ENCODE measurements around the gene SLC7A5.
A peak's percentile ranks its signal among the peaks of the same experiment; 100 is the strongest.
"Not testable (repeated sequence)": the region's sequence is repeated elsewhere in the genome, so short reads cannot be mapped to it uniquely, and the experiment has no call there.

SLC7A5 gene

GRCh38 chr16:87827588-87827915 lies 41.8 kb downstream of the SLC7A5 start:
- H3K9ac ChIP-seq (ENCODE audit: low read depth, low read length); H3K4me3 ChIP-seq (ENCODE audit: low read length); H3K9me3 ChIP-seq (ENCODE audit: insufficient read depth, low read depth, low read length); H3K27me3 ChIP-seq (ENCODE audit: insufficient read depth, low read length); H3K27ac ChIP-seq (ENCODE audit: low read depth, low read length): not testable (repeated sequence)
- Histone ChIP-seq H3K4me1 (ENCODE audit: insufficient read depth, low read length) (peaks cover 24% of the 10 kb centered on the region), H3K36me3 (ENCODE audit: insufficient read depth, low read length) (peaks cover 28% of the 10 kb centered on the region)
- 83% methylated on average over 7 of the region's 7 CpGs for WGBS

GRCh38 chr16:87826798-87827587 lies 42.3 kb downstream of the SLC7A5 start:
- H3K36me3 ChIP-seq (ENCODE audit: insufficient read depth, low read length), result peaks cover 24% of the 10 kb centered on the region
- no peak overlapping the region for H3K4me3 ChIP-seq (ENCODE audit: low read length)
- no peaks in the 10 kb centered on the region for H3K27me3 ChIP-seq (ENCODE audit: insufficient read depth, low read length)
- H3K4me1 ChIP-seq (ENCODE audit: insufficient read depth, low read length), result peaks cover 30% of the 10 kb centered on the region
- H3K9me3 ChIP-seq (ENCODE audit: insufficient read depth, low read depth, low read length), result no peaks in the 10 kb centered on the region
- H3K9ac ChIP-seq (ENCODE audit: low read depth, low read length), result no peak overlapping the region
- no peak overlapping the region for H3K27ac ChIP-seq (ENCODE audit: low read depth, low read length)
- WGBS, result 89% methylated on average over 28 of the region's 28 CpGs

- not testable (repeated sequence) for H3K4me3 ChIP-seq (ENCODE audit: low read length); H3K9me3 ChIP-seq (ENCODE audit: insufficient read depth, low read depth, low read length); H3K27me3 ChIP-seq (ENCODE audit: insufficient read depth, low read length); H3K9ac ChIP-seq (ENCODE audit: low read depth, low read length); H3K27ac ChIP-seq (ENCODE audit: low read depth, low read length)
- peaks cover 18% of the 10 kb centered on the region for H3K36me3 ChIP-seq (ENCODE audit: insufficient read depth, low read length)
- H3K4me1 ChIP-seq (ENCODE audit: insufficient read depth, low read length), result peaks cover 30% of the 10 kb centered on the region
- WGBS, result 80% methylated on average over 4 of the region's 4 CpGs
Observed at GRCh38 chr16:87826407-87826797, 42.9 kb downstream of the SLC7A5 start.

- WGBS, result 73% methylated on average over 5 of the region's 5 CpGs
- not testable (repeated sequence) for H3K9me3 ChIP-seq (ENCODE audit: insufficient read depth, low read depth, low read length); H3K9ac ChIP-seq (ENCODE audit: low read depth, low read length); H3K4me3 ChIP-seq (ENCODE audit: low read length); H3K27ac ChIP-seq (ENCODE audit: low read depth, low read length); H3K27me3 ChIP-seq (ENCODE audit: insufficient read depth, low read length)
- H3K4me1 ChIP-seq (ENCODE audit: insufficient read depth, low read length), result peaks cover 30% of the 10 kb centered on the region
- H3K36me3 ChIP-seq (ENCODE audit: insufficient read depth, low read length), result peaks cover 12% of the 10 kb centered on the region
Observed at GRCh38 chr16:87825842-87826120, 43.5 kb downstream of the SLC7A5 start.

- Histone ChIP-seq H3K27me3 (ENCODE audit: insufficient read depth, low read length) (no peaks in the 10 kb centered on the region), H3K9ac (ENCODE audit: low read depth, low read length) (no peak overlapping the region), H3K4me3 (ENCODE audit: low read length) (no peak overlapping the region), H3K27ac (ENCODE audit: low read depth, low read length) (peak overlapping the region; percentile 67; the same call in 1 of the 2 replicates), H3K4me1 (ENCODE audit: insufficient read depth, low read length) (peaks cover 33% of the 10 kb centered on the region), H3K9me3 (ENCODE audit: insufficient read depth, low read depth, low read length) (no peaks in the 10 kb centered on the region), H3K36me3 (ENCODE audit: insufficient read depth, low read length) (peaks cover 6% of the 10 kb centered on the region; the same call in 1 of the 2 replicates)
- WGBS, result 76% methylated on average over 29 of the region's 29 CpGs
Observed at GRCh38 chr16:87824991-87825841, 44.1 kb downstream of the SLC7A5 start.

- no peaks in the 10 kb centered on the region for H3K36me3 ChIP-seq (ENCODE audit: insufficient read depth, low read length)
- H3K9me3 ChIP-seq (ENCODE audit: insufficient read depth, low read depth, low read length), result no peaks in the 10 kb centered on the region
- H3K4me1 ChIP-seq (ENCODE audit: insufficient read depth, low read length), result peaks cover 37% of the 10 kb centered on the region
- H3K9ac ChIP-seq (ENCODE audit: low read depth, low read length), result no peak overlapping the region
- no peak overlapping the region for H3K4me3 ChIP-seq (ENCODE audit: low read length)
- H3K27me3 ChIP-seq (ENCODE audit: insufficient read depth, low read length), result no peaks in the 10 kb centered on the region
- H3K27ac ChIP-seq (ENCODE audit: low read depth, low read length), result no peak overlapping the region
- 76% methylated on average over 19 of the region's 19 CpGs for WGBS
Observed at GRCh38 chr16:87824016-87824990, 45.0 kb downstream of the SLC7A5 start.

GRCh38 chr16:87823181-87823929 lies 46.0 kb downstream of the SLC7A5 start:
- Histone ChIP-seq H3K9me3 (ENCODE audit: insufficient read depth, low read depth, low read length) (no peaks in the 10 kb centered on the region), H3K36me3 (ENCODE audit: insufficient read depth, low read length) (no peaks in the 10 kb centered on the region), H3K27me3 (ENCODE audit: insufficient read depth, low read length) (no peaks in the 10 kb centered on the region), H3K9ac (ENCODE audit: low read depth, low read length) (no peak overlapping the region), H3K4me1 (ENCODE audit: insufficient read depth, low read length) (peaks cover 37% of the 10 kb centered on the region), H3K4me3 (ENCODE audit: low read length) (no peak overlapping the region), H3K27ac (ENCODE audit: low read depth, low read length) (peak overlapping the region; percentile 68)
- WGBS, result 83% methylated on average over 24 of the region's 24 CpGs

GRCh38 chr16:87822108-87822970 lies 47.0 kb downstream of the SLC7A5 start:
- no peaks in the 10 kb centered on the region for H3K36me3 ChIP-seq (ENCODE audit: insufficient read depth, low read length)
- no peak overlapping the region for H3K4me3 ChIP-seq (ENCODE audit: low read length)
- H3K4me1 ChIP-seq (ENCODE audit: insufficient read depth, low read length), result peaks cover 37% of the 10 kb centered on the region
- peak overlapping the region; percentile 68 for H3K27ac ChIP-seq (ENCODE audit: low read depth, low read length)
- peaks cover 8% of the 10 kb centered on the region for H3K9me3 ChIP-seq (ENCODE audit: insufficient read depth, low read depth, low read length)
- WGBS, result 45% methylated on average over 38 of the region's 38 CpGs
- no peaks in the 10 kb centered on the region for H3K27me3 ChIP-seq (ENCODE audit: insufficient read depth, low read length)
- H3K9ac ChIP-seq (ENCODE audit: low read depth, low read length), result no peak overlapping the region

- Histone ChIP-seq H3K9me3 (ENCODE audit: insufficient read depth, low read depth, low read length) (peaks cover 15% of the 10 kb centered on the region), H3K27ac (ENCODE audit: low read depth, low read length) (no peak overlapping the region; the same call in 1 of the 2 replicates), H3K9ac (ENCODE audit: low read depth, low read length) (no peak overlapping the region), H3K27me3 (ENCODE audit: insufficient read depth, low read length) (no peaks in the 10 kb centered on the region), H3K4me1 (ENCODE audit: insufficient read depth, low read length) (peaks cover 37% of the 10 kb centered on the region), H3K36me3 (ENCODE audit: insufficient read depth, low read length) (no peaks in the 10 kb centered on the region), H3K4me3 (ENCODE audit: low read length) (no peak overlapping the region)
- WGBS, result 76% methylated on average over 18 of the region's 18 CpGs
Observed at GRCh38 chr16:87821376-87822107, 47.8 kb downstream of the SLC7A5 start.
